Purkinje cell (primary cell): ENCODE data around the gene TAL2. TPM values are rescaled to one million over a fixed set of nuclear protein-coding genes. Genes with fewer than 3 reads are reported as not detected.

Experiments used
- polyA plus RNA-seq: library from polyadenylated mRNA; unstranded; fragments of >200 nt; fragmentation: Nextera tagmentation; gene quantifications from 2 replicates; pipeline ENCODE4 v1.2.1, GENCODE V29; 2014

TAL2 gene
- polyA plus RNA-seq: not detected in 2 replicates

DNA sequence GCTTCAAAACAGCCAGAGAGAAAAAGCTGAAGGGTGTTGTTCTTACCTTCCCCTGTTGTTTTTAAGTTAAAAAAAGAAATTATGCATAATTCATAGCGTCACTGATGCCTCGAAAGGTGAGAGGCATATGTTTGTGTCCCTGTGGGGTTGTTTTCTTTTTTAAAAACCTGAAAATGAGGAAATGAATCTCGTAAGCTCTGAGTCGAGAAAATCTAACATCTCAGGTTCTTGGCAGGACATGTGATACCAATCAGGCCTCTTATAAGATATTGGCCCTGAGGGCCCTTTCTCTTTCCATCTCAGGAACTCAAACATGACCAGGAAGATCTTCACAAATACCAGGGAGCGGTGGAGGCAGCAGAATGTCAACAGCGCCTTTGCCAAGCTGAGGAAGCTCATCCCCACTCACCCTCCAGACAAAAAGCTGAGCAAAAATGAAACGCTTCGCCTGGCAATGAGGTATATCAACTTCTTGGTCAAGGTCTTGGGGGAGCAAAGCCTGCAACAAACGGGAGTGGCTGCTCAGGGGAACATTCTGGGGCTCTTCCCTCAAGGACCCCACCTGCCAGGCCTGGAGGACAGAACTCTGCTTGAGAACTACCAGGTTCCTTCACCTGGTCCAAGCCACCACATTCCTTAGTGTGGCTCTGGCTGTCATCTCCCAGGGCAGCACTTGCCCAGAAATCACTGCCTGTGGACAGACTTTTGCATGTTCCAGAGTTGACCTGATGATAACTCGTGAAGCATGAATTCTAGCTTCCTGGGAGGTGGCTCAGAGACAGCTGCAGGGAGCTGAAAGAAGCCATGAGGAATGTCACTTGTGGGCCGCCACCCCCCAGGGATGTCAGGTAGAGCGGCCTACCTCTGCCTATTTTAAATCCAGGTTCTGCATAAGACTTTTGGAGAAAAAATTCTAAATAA, at the start of gene TAL2:
Gene TAL2, plus strand, starts transcription at position 274 of the 921 bp plus-strand sequence. Its CDS starts 40 bp downstream, at position 314.

DNA sequence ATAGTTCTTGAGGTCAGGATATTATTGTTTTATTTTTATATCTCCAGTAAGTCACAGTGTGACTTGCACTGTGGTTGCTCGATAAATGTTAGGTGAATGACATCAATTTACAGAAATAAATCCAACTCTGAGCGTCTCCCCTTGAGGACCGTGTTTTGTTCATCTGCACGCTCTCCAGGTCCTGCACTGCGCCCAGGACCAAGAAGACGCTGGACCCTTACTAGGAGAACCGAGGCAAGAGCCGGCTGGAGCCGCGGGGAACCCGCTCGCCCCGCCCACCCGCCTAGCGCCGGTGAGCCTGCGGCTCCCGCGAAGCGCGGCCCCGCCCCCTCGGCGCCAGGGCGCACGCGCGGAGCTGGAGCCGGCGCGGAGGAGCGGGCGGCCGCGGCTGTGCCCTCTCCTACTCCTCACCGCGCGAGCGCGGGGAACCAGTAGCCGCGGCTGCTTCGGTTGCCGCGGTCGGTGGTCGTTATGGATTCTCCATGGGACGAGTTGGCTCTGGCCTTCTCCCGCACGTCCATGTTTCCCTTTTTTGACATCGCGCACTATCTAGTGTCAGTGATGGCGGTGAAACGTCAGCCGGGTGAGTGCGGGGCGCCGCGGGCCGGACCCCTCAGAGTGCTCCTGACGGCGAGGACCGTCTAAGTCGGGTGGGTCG, 32.1 kb downstream of the TAL2 start, which contains the start of gene TMEM38B:
Gene TMEM38B, plus strand, starts transcription at position 352 of the 658 bp plus-strand sequence. Its CDS starts 120 bp downstream, at position 472.

Other genes starting within 250 kb of the TAL2 start
- gene FSD1L, start 214.4 kb upstream of the TAL2 start, polyA plus RNA-seq: 25.9 and 28.1 TPM in 2 replicates
- 22.1 and 34.4 TPM in 2 replicates for gene FKTN, start 104.3 kb upstream of the TAL2 start, polyA plus RNA-seq
- gene TMEM38B, start 32.1 kb downstream of the TAL2 start, polyA plus RNA-seq: 5.3 and 7.1 TPM in 2 replicates